HL-60 (cell line): ENCODE results near the gene DAAM1.

Experiments used
- POLR2AphosphoS5 ChIP-seq: IDR thresholded peaks from 2 replicates; pipeline ENCODE4 v1.6.1; 2012; ENCODE audit warnings: low read depth
- TF ChIP-seq, protein P1 (sequence below): IDR thresholded peaks from one replicate; pipeline ENCODE4 v1.5.1; 2011; ENCODE audit warnings: low read length, control low read depth, inconsistent platforms; ENCODE audit not compliant: insufficient read depth

DNA sequence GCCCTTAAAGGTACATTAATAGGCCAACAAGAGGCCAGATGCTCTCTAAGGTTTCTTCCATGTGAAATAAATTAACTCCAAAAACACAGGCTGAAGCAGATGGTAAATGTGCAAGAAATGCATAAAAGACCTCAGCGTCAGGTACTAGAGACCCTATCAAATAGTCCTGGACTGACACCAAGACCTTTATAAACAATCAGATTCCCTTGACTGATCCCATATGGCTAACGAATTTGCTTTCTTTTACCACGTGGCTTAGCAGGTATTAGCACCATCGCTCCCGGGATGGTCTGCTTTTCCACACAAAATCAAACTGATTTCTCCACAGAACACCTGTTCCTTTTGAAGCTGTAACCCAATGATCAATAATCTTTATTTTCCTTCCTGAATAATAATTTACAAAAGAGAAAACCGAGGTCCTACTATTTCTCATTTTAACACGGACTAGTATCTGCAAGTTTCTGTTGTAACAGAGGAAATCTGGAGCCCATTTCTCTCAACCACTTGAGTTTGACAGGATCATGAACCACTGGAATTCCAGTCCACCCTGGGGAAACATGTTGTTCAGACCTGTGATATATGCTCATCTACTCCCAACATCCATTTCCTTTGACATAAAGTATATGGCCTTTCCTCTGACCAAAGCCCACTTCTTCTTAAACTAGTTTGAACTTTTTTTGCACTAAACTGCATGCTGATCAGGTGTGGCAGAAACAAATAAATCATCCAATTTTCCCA lies 48.2 kb upstream of the DAAM1 start:
- TF ChIP-seq, protein P1, sequence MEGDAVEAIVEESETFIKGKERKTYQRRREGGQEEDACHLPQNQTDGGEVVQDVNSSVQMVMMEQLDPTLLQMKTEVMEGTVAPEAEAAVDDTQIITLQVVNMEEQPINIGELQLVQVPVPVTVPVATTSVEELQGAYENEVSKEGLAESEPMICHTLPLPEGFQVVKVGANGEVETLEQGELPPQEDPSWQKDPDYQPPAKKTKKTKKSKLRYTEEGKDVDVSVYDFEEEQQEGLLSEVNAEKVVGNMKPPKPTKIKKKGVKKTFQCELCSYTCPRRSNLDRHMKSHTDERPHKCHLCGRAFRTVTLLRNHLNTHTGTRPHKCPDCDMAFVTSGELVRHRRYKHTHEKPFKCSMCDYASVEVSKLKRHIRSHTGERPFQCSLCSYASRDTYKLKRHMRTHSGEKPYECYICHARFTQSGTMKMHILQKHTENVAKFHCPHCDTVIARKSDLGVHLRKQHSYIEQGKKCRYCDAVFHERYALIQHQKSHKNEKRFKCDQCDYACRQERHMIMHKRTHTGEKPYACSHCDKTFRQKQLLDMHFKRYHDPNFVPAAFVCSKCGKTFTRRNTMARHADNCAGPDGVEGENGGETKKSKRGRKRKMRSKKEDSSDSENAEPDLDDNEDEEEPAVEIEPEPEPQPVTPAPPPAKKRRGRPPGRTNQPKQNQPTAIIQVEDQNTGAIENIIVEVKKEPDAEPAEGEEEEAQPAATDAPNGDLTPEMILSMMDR, result no peak
- no peak for TF ChIP-seq POLR2AphosphoS5
